Neural cell (in vitro differentiated cells): ENCODE results near the gene LRRC4. TPM values are rescaled to one million over a fixed set of nuclear protein-coding genes. Genes with fewer than 3 reads are reported as not detected.

ENCODE experiments used
- H2AFZ ChIP-seq: fragments of 200-600, 300-800 bp; sonication (generic), shearing (Covaris generic); 2 replicates; pipeline ENCODE4 v1.6.0; 2014; ENCODE audit warnings: low read depth, mild to moderate bottlenecking, antibody characterized with exemption, low read length, moderate library complexity
- H3F3A ChIP-seq: fragments of 200-600 bp; shearing (Covaris generic); 2 replicates; pipeline ENCODE4 v1.6.1; 2016; ENCODE audit warnings: mild to moderate bottlenecking, moderate library complexity, mixed read lengths, antibody characterized with exemption, low read length; ENCODE audit not compliant: insufficient read depth, poor library complexity, severe bottlenecking
- H3K27ac ChIP-seq: fragments of 200-600, 300-800 bp; sonication (generic), shearing (Covaris generic); 2 replicates; pipeline ENCODE4 v1.5.1; 2014; ENCODE audit warnings: mild to moderate bottlenecking, low read length, moderate library complexity
- H3K27me3 ChIP-seq: fragments of 300-800, 200-600 bp; sonication (generic), shearing (Covaris generic); 2 replicates; pipeline ENCODE4 v1.6.0; 2014; ENCODE audit warnings: mild to moderate bottlenecking, low read depth, low read length, moderate library complexity; ENCODE audit not compliant: insufficient read depth
- H3K36me3 ChIP-seq: fragments of 300-800, 200-600 bp; sonication (generic), shearing (Covaris generic); 2 replicates; pipeline ENCODE4 v1.5.1; 2014; ENCODE audit warnings: mild to moderate bottlenecking, antibody characterized with exemption, low read length, moderate library complexity; ENCODE audit not compliant: insufficient read depth
- H3K4me2 ChIP-seq: fragments of 300-800, 200-600 bp; sonication (generic), shearing (Covaris generic); 2 replicates; pipeline ENCODE4 v1.6.0; 2014; ENCODE audit warnings: mild to moderate bottlenecking, low read length
- H3K4me3 ChIP-seq: fragments of 300-800, 200-600 bp; sonication (generic), shearing (Covaris generic); 2 replicates; pipeline ENCODE4 v1.5.1; 2014; ENCODE audit warnings: mild to moderate bottlenecking, low read length, moderate library complexity
- H3K79me2 ChIP-seq: fragments of 200-600 bp; shearing (Covaris generic); replicated peaks from 2 replicates; pipeline ENCODE4 v1.6.0; 2014; ENCODE audit warnings: mild to moderate bottlenecking, low read length, moderate library complexity; ENCODE audit not compliant: insufficient read depth
- H3K9ac ChIP-seq: fragments of 300-800, 200-600 bp; sonication (generic), shearing (Covaris generic); 2 replicates; pipeline ENCODE4 v1.6.1; 2016; ENCODE audit warnings: mild to moderate bottlenecking, low read length, mixed read lengths
- H3K9me2 ChIP-seq: fragments of 200-600 bp; shearing (Covaris generic); 2 replicates; pipeline ENCODE4 v1.6.1; 2016; ENCODE audit warnings: mild to moderate bottlenecking, low read length, mixed read lengths; ENCODE audit not compliant: insufficient read depth
- H3K9me3 ChIP-seq: fragments of 200-600, 300-800 bp; sonication (generic), shearing (Covaris generic); 2 replicates; pipeline ENCODE4 v1.6.1; 2016; ENCODE audit warnings: mild to moderate bottlenecking, mixed run types, low read length, moderate library complexity, mixed read lengths
- H4K20me1 ChIP-seq: fragments of 200-600 bp; shearing (Covaris generic); 2 replicates; pipeline ENCODE4 v1.6.1; 2016; ENCODE audit warnings: mild to moderate bottlenecking, mixed run types; ENCODE audit not compliant: insufficient read depth
- EP300 ChIP-seq: fragments of 450-650 bp; conservative IDR thresholded peaks from 2 replicates; pipeline ENCODE4 v1.6.1; 2014; ENCODE audit warnings: antibody characterized with exemption, mild to moderate bottlenecking, moderate library complexity; ENCODE audit not compliant: poor library complexity, severe bottlenecking
- EZH2 ChIP-seq: fragments of 200-600, 300-800 bp; shearing (Covaris generic), sonication (generic); IDR thresholded peaks from 2 replicates; pipeline ENCODE4 v1.6.1; 2014; ENCODE audit warnings: antibody characterized with exemption, low read length, borderline replicate concordance, mild to moderate bottlenecking; ENCODE audit not compliant: insufficient read depth, poor library complexity, severe bottlenecking
- MXI1 ChIP-seq: fragments of 450-650 bp; conservative IDR thresholded peaks from 2 replicates; pipeline ENCODE4 v1.6.1; 2014; ENCODE audit warnings: antibody characterized with exemption, mild to moderate bottlenecking; ENCODE audit not compliant: poor library complexity, severe bottlenecking
- POLR2AphosphoS5 ChIP-seq: IDR thresholded peaks from 2 replicates; pipeline ENCODE4 v1.6.1; 2012
- RAD21 ChIP-seq: fragments of 450-650 bp; conservative IDR thresholded peaks from 2 replicates; pipeline ENCODE4 v1.6.1; 2014; ENCODE audit warnings: antibody characterized with exemption, mild to moderate bottlenecking, moderate library complexity
- SMC3 ChIP-seq: fragments of 450-650 bp; conservative IDR thresholded peaks from 2 replicates; pipeline ENCODE4 v1.6.1; 2014; ENCODE audit warnings: antibody characterized with exemption, mild to moderate bottlenecking, moderate library complexity; ENCODE audit not compliant: poor library complexity
- TAF1 ChIP-seq: IDR thresholded peaks from 2 replicates; pipeline ENCODE4 v1.6.1; 2012; ENCODE audit warnings: low read depth
- polyA plus RNA-seq: library from polyadenylated mRNA; depleted of rRNA; stranded (reverse); fragments of >200 nt; gene quantifications from 2 replicates; pipeline ENCODE4 v1.2.3, GENCODE V29; 2014
- TF ChIP-seq, protein P1 (sequence below): fragments of 450-650 bp; IDR thresholded peaks from 2 replicates; pipeline ENCODE4 v1.5.1; 2014; ENCODE audit warnings: antibody characterized with exemption, mild to moderate bottlenecking, moderate library complexity; ENCODE audit not compliant: poor library complexity, severe bottlenecking
- TF ChIP-seq, protein P2 (sequence below): IDR thresholded peaks from 2 replicates; pipeline ENCODE4 v1.6.1; 2012; ENCODE audit warnings: borderline replicate concordance

Gene LRRC4
- polyA plus RNA-seq, 1 donor from 2014 or later, result 15.7 TPM

DNA sequence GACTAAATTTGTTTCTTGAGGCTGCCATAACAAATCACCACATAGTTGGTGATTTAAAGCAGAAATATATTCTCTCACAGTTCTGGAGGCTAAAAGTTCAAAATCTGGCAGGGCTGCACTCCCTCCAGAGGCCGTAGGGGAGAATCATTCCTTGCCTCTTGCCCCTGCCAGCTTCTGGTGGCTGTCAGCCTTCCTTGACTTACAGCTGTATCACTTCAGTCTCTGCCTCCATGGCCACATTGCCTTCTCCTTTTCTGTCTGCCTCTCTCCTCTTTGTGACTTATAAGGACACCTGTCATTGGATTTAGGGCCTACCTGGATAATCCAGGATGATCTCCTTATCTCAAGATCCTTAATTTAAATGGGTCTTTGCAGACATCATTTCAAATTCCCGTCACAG is 5.8 kb upstream of the LRRC4 start:
- H3K27ac ChIP-seq, result no peak overlapping the region
- no peaks in the 10 kb centered on the region for H4K20me1 ChIP-seq
- TF ChIP-seq, protein P1, sequence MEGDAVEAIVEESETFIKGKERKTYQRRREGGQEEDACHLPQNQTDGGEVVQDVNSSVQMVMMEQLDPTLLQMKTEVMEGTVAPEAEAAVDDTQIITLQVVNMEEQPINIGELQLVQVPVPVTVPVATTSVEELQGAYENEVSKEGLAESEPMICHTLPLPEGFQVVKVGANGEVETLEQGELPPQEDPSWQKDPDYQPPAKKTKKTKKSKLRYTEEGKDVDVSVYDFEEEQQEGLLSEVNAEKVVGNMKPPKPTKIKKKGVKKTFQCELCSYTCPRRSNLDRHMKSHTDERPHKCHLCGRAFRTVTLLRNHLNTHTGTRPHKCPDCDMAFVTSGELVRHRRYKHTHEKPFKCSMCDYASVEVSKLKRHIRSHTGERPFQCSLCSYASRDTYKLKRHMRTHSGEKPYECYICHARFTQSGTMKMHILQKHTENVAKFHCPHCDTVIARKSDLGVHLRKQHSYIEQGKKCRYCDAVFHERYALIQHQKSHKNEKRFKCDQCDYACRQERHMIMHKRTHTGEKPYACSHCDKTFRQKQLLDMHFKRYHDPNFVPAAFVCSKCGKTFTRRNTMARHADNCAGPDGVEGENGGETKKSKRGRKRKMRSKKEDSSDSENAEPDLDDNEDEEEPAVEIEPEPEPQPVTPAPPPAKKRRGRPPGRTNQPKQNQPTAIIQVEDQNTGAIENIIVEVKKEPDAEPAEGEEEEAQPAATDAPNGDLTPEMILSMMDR, result no peak

DNA sequence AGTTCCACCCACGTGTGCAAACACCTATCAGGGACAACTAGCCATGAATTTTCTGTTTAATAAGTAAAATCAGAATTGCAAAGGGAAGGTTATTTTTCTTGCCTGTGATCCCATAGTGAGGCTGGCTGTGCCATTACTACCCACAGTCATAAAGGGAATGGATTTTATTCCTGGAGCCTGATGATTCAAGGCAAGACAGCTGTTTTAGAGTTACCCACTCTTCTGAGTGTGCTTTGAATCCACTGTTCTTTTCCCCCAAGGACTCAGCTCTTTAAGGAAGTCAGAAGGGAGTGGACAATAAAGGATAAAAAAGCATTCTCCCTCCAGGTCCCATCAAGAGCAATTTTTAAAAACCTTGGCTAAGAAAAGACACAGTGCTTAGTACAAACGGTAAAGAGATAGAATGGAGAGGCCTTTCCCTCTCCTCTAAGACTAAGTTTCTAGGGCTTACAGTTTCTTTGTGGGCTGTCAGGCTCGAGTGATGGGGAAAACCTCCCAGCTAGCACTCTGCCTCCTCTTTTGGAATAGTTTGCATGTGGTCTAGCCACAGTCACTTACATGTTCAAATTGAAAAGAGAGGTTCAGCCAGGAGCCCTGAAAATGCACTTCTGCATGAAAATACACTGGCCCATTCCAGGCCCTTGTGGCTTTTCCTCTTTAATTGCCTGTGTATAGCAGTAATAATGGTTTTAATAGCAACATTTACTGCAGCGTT is 5.1 kb upstream of the LRRC4 start:
- Histone ChIP-seq H3F3A (no peaks in the 10 kb centered on the region), H3K36me3 (no peaks in the 10 kb centered on the region), H3K79me2 (no peaks in the 10 kb centered on the region), H3K4me2 (no peak overlapping the region), H3K4me3 (no peak overlapping the region), H3K27ac (no peak overlapping the region), H4K20me1 (no peaks in the 10 kb centered on the region), H3K27me3 (no peaks in the 10 kb centered on the region), H3K9ac (no peak overlapping the region), H3K9me2 (no peaks in the 10 kb centered on the region), H3K9me3 (no peaks in the 10 kb centered on the region), H2AFZ (no peak overlapping the region)
- no peak for TF ChIP-seq EP300
- TF ChIP-seq SMC3, result no peak
- TF ChIP-seq POLR2AphosphoS5, result no peak
- TF ChIP-seq, protein P2, sequence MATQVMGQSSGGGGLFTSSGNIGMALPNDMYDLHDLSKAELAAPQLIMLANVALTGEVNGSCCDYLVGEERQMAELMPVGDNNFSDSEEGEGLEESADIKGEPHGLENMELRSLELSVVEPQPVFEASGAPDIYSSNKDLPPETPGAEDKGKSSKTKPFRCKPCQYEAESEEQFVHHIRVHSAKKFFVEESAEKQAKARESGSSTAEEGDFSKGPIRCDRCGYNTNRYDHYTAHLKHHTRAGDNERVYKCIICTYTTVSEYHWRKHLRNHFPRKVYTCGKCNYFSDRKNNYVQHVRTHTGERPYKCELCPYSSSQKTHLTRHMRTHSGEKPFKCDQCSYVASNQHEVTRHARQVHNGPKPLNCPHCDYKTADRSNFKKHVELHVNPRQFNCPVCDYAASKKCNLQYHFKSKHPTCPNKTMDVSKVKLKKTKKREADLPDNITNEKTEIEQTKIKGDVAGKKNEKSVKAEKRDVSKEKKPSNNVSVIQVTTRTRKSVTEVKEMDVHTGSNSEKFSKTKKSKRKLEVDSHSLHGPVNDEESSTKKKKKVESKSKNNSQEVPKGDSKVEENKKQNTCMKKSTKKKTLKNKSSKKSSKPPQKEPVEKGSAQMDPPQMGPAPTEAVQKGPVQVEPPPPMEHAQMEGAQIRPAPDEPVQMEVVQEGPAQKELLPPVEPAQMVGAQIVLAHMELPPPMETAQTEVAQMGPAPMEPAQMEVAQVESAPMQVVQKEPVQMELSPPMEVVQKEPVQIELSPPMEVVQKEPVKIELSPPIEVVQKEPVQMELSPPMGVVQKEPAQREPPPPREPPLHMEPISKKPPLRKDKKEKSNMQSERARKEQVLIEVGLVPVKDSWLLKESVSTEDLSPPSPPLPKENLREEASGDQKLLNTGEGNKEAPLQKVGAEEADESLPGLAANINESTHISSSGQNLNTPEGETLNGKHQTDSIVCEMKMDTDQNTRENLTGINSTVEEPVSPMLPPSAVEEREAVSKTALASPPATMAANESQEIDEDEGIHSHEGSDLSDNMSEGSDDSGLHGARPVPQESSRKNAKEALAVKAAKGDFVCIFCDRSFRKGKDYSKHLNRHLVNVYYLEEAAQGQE, result no peak
- TF ChIP-seq MXI1, result no peak
- TF ChIP-seq RAD21, result no peak
- TF ChIP-seq, protein P1, result no peak
- TF ChIP-seq EZH2, result no peak
- TF ChIP-seq TAF1, result no peak

More for the DNA sequence above, 5.8 kb upstream of the LRRC4 start:
- no peak overlapping the region for H3K9ac ChIP-seq
- H3K4me2 ChIP-seq, result no peak overlapping the region
- H3K9me3 ChIP-seq, result no peaks in the 10 kb centered on the region
- H3K79me2 ChIP-seq, result no peaks in the 10 kb centered on the region
- H2AFZ ChIP-seq, result no peak overlapping the region
- no peaks in the 10 kb centered on the region for H3K36me3 ChIP-seq
- H3K4me3 ChIP-seq, result no peak overlapping the region
- no peaks in the 10 kb centered on the region for H3F3A ChIP-seq
- H3K27me3 ChIP-seq, result no peaks in the 10 kb centered on the region
- H3K9me2 ChIP-seq, result no peaks in the 10 kb centered on the region
